HFF-Myc (cell line): ENCODE measurements around the gene MLXIPL.
"Not testable (repeated sequence)": the region's sequence is repeated elsewhere in the genome, so short reads cannot be mapped to it uniquely, and the experiment has no call there.

Source experiments
- DNase-seq: peaks from one replicate; pipeline ENCODE4 v3.0.0-alpha.2; 2011; ENCODE audit warnings: low read depth; ENCODE audit errors: extremely low read depth
- H3K4me3 ChIP-seq: replicated peaks from 2 replicates; pipeline ENCODE4 v1.5.1; 2011; ENCODE audit warnings: low read depth, mild to moderate bottlenecking, control low read depth, low read length
- CTCF ChIP-seq: IDR thresholded peaks from 2 replicates; pipeline ENCODE4 v1.5.1; 2012; ENCODE audit warnings: mild to moderate bottlenecking, low read depth, low read length, control low read depth; ENCODE audit errors: missing control alignments

MLXIPL gene

GRCh38 chr7:73622527-73622908 is 1.8 kb downstream of the MLXIPL start:
- no peak for DNase-seq
- no peak overlapping the region for H3K4me3 ChIP-seq
- no peak for TF ChIP-seq CTCF

GRCh38 chr7:73621168-73622063 is 2.9 kb downstream of the MLXIPL start:
- DNase-seq, result no peak
- H3K4me3 ChIP-seq, result no peak overlapping the region
- no peak for TF ChIP-seq CTCF

DNA sequence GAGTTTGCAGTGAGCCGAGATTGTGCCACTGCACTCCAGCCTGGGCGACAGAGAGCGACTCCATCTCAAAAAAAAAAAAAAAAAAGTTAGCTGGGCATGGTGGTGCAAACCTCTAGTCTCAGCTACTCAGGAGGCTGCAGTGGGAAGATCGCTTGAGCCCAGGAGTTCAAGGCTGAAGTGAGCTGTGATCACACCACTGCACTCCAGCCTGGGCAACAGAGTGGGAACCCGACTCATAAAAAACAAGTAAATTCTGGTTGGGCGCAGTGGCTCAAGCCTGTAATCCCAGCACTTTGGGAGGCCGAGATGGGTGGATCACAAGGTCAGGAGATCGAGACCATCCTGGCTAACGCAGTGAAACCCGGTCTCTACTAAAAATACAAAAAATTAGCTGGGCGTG is 4.9 kb downstream of the MLXIPL start:
- DNase-seq, H3K4me3 ChIP-seq: not testable (repeated sequence)

DNA sequence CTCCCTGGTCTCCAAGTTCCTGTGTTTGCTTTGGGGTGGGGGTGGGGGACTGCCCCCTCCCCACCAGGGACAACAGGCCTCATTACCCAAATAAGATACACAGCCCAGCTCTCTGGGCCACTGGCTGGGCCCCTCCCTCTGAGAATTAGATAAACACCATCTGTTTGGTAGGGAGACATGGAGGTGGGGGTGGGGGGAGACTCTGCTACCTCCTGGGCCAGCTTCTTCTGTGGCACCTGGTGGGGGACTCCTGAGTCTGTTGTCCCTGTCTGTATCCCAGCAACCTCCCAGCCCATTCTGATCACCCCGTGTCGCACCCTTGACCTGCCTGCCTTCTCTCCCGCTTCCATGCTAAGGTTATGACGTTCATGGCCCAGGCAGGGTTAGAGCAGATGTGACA is 5.8 kb downstream of the MLXIPL start:
- no peak overlapping the region for H3K4me3 ChIP-seq
- DNase-seq, result no peak
- no peak for TF ChIP-seq CTCF

DNA sequence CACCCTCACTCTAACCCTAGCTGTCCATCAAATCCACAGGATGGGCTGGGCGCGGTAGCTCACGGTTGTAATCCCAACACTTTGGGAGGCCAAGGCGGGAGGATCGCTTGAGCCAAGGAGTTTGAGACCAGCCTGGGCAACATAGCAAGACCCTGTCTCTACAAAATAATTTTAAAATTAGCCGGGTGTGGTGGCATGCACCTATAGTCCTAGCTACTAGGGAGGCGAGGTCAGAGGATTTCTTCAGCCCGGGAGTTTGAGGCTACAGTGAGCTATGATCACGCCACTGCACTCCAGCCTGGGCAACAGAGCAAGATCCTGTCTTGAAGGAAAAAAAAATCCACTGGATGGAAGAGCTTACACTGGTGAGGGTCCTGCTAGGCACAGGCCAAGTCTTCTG is 6.8 kb downstream of the MLXIPL start:
- H3K4me3 ChIP-seq, DNase-seq: not testable (repeated sequence)

- no peak overlapping the region for H3K4me3 ChIP-seq
- TF ChIP-seq CTCF, result no peak
- DNase-seq, result no peak
These were observed 8.4 kb downstream of the MLXIPL start for GRCh38 chr7:73615886-73616285.

GRCh38 chr7:73614937-73615336 is 9.4 kb downstream of the MLXIPL start:
- not testable (repeated sequence) for H3K4me3 ChIP-seq, DNase-seq

- DNase-seq, result no peak
- no peak for TF ChIP-seq CTCF
- H3K4me3 ChIP-seq, result no peak overlapping the region
These were observed 10.2 kb downstream of the MLXIPL start for GRCh38 chr7:73613954-73614735.
